H1 (cell line): ENCODE results near the gene DNAL1. TPM values are rescaled to one million over a fixed set of nuclear protein-coding genes. Genes with fewer than 3 reads are reported as not detected.

Source experiments
- CTCF ChIA-PET: fragments of 300-600 bp; sonication (Branson Sonifier 250); formaldehyde crosslinking; loops from one replicate; lab custom pipeline; 2021; ENCODE audit not compliant: partially characterized antibody; lab: Charles Lee
- POLR2A ChIA-PET: fragments of 300-600 bp; sonication (Branson Sonifier 250); formaldehyde crosslinking; loops from one replicate; lab custom pipeline; 2021; ENCODE audit warnings: inconsistent platforms; ENCODE audit not compliant: partially characterized antibody; lab: Charles Lee
- DNase-seq, 2 experiments: peaks; one replicate each; pipeline versions ENCODE4 v3.0.0 to v3.0.0-alpha.2; 2010 to 2022; ENCODE audit warnings: low spot score in 2 of 2, low read depth in 1 of 2, mixed read lengths in 1 of 2
- FAIRE-seq: peaks from 2 replicates; lab custom pipeline; 2011; peaks lifted over from hg19 to GRCh38; lab: Jason Lieb, UNC
- H2AFZ ChIP-seq: 2 replicates; pipeline ENCODE4 v1.8.1; 2012; ENCODE audit warnings: low read length, inconsistent platforms
- H2AK5ac ChIP-seq: 2 replicates; pipeline ENCODE4 v1.6.1; 2013; ENCODE audit warnings: low read depth, low read length
- H2BK120ac ChIP-seq: replicated peaks from 2 replicates; pipeline ENCODE3; 2013; ENCODE audit warnings: low read depth, low read length, inconsistent platforms
- H2BK12ac ChIP-seq: 2 replicates; pipeline ENCODE4 v1.6.1; 2013; ENCODE audit warnings: low read depth, low read length
- H2BK15ac ChIP-seq: 2 replicates; pipeline ENCODE4 v1.6.1; 2013; ENCODE audit warnings: low read length
- H2BK20ac ChIP-seq: 2 replicates; pipeline ENCODE4 v1.6.1; 2013; ENCODE audit warnings: low read length
- H2BK5ac ChIP-seq: 2 replicates; pipeline ENCODE4 v1.6.1; 2013; ENCODE audit warnings: low read depth, low read length
- H3K14ac ChIP-seq: 2 replicates; pipeline ENCODE4 v1.6.1; 2013; ENCODE audit warnings: inconsistent platforms; ENCODE audit not compliant: insufficient read length
- H3K18ac ChIP-seq: 2 replicates; pipeline ENCODE4 v1.6.1; 2013; ENCODE audit warnings: low read length; ENCODE audit errors: extremely low read depth
- H3K23ac ChIP-seq: 2 replicates; pipeline ENCODE4 v1.6.1; 2013; ENCODE audit warnings: inconsistent platforms; ENCODE audit not compliant: insufficient read length
- H3K23me2 ChIP-seq: 2 replicates; pipeline ENCODE4 v1.6.1; 2013; ENCODE audit warnings: low read depth, low read length
- H3K27ac ChIP-seq: 2 replicates; pipeline ENCODE4 v1.6.1; 2011; ENCODE audit warnings: low read depth, low read length, inconsistent platforms
- H3K27me3 ChIP-seq, 4 experiments: replicated peaks in 1 of 4; 1 replicate in 1 of 4; 2 replicates in 3 of 4; pipeline versions ENCODE4 v1.6.1 to v1.8.1; 2011 to 2013; ENCODE audit warnings: low read length in 3 of 4, mild to moderate bottlenecking in 3 of 4, inconsistent platforms in 2 of 4, mixed read lengths in 2 of 4, moderate library complexity in 1 of 4; ENCODE audit not compliant: control insufficient read depth in 3 of 4, insufficient read depth in 3 of 4; ENCODE audit errors: extremely low read depth in 1 of 4
- H3K36me3 ChIP-seq, 4 experiments: 2 replicates each; pipeline versions ENCODE4 v1.6.1 to v1.8.1; 2011 to 2013; ENCODE audit warnings: mild to moderate bottlenecking in 4 of 4, low read length in 3 of 4, moderate library complexity in 2 of 4, control low read depth in 1 of 4, inconsistent platforms in 1 of 4; ENCODE audit not compliant: insufficient read depth in 4 of 4, control insufficient read depth in 2 of 4
- H3K4ac ChIP-seq: replicated peaks from 2 replicates; pipeline ENCODE3; 2013; ENCODE audit warnings: low read length, low read depth, mixed read lengths, inconsistent platforms; ENCODE audit not compliant: insufficient read length
- H3K4me1 ChIP-seq, 4 experiments: replicated peaks in 1 of 4; 1 replicate in 1 of 4; 2 replicates in 3 of 4; pipeline versions ENCODE4 v1.6.1 to v1.8.1; 2011 to 2013; ENCODE audit warnings: low read length in 3 of 4, inconsistent platforms in 2 of 4, mixed read lengths in 1 of 4; ENCODE audit not compliant: insufficient read depth in 4 of 4, control insufficient read depth in 3 of 4
- H3K4me2 ChIP-seq, 2 experiments: 2 replicates each; pipeline versions ENCODE4 v1.6.1 to v1.8.1; 2011 to 2013; ENCODE audit warnings: low read depth in 2 of 2, low read length in 2 of 2, control low read depth in 1 of 2, inconsistent platforms in 1 of 2, mild to moderate bottlenecking in 1 of 2; ENCODE audit not compliant: insufficient read depth in 1 of 2
- H3K4me3 ChIP-seq, 4 experiments: fragments of 200-600, 300-600 bp in 1 of 4; sonication (generic), shearing (Covaris generic), sonication (Bioruptor Twin) in 1 of 4; 2 replicates each; pipeline versions ENCODE4 v1.5.1 to v1.8.1; 2011 to 2016; ENCODE audit warnings: low read length in 4 of 4, low read depth in 3 of 4, control low read depth in 2 of 4, inconsistent platforms in 2 of 4, mild to moderate bottlenecking in 2 of 4, mixed read lengths in 1 of 4, moderate library complexity in 1 of 4; ENCODE audit not compliant: insufficient read depth in 2 of 4; ENCODE audit errors: extremely low read depth in 1 of 4
- H3K56ac ChIP-seq: replicated peaks from 2 replicates; pipeline ENCODE3; 2013; ENCODE audit warnings: low read depth, mild to moderate bottlenecking, mixed read lengths, low read length, inconsistent platforms; ENCODE audit not compliant: insufficient read length
- H3K79me1 ChIP-seq: 2 replicates; pipeline ENCODE4 v1.6.1; 2013; ENCODE audit warnings: low read depth, low read length, control low read depth
- H3K79me2 ChIP-seq, 2 experiments: 2 replicates each; pipeline versions ENCODE4 v1.6.1 to v1.8.1; 2012 to 2013; ENCODE audit warnings: low read length in 2 of 2, mild to moderate bottlenecking in 2 of 2, inconsistent platforms in 1 of 2; ENCODE audit not compliant: insufficient read depth in 2 of 2, control insufficient read depth in 1 of 2
- H3K9ac ChIP-seq, 4 experiments: replicated peaks in 1 of 4; 1 replicate in 1 of 4; 2 replicates in 3 of 4; pipeline versions ENCODE4 v1.6.1 to v1.8.1; 2011 to 2013; ENCODE audit warnings: low read depth in 3 of 4, low read length in 3 of 4, control low read depth in 2 of 4, mild to moderate bottlenecking in 2 of 4, moderate library complexity in 2 of 4, inconsistent platforms in 1 of 4; ENCODE audit errors: extremely low read depth in 1 of 4
- H3K9me3 ChIP-seq, 2 experiments: 2 replicates each; pipeline versions ENCODE4 v1.6.1 to v1.8.1; 2012 to 2013; ENCODE audit warnings: mild to moderate bottlenecking in 2 of 2, moderate library complexity in 2 of 2, control low read depth in 1 of 2, inconsistent platforms in 1 of 2, low read depth in 1 of 2, low read length in 1 of 2, mixed read lengths in 1 of 2; ENCODE audit not compliant: insufficient read depth in 2 of 2
- H4K20me1 ChIP-seq, 2 experiments: replicated peaks in 1 of 2; 2 replicates each; pipeline versions ENCODE3 to v1.8.1; 2011 to 2013; ENCODE audit warnings: inconsistent platforms in 2 of 2, low read length in 2 of 2, mild to moderate bottlenecking in 1 of 2; ENCODE audit not compliant: insufficient read depth in 2 of 2, control insufficient read depth in 1 of 2
- H4K5ac ChIP-seq: 2 replicates; pipeline ENCODE4 v1.6.1; 2013; ENCODE audit warnings: low read length, low read depth, mixed read lengths, inconsistent platforms; ENCODE audit not compliant: insufficient read length
- H4K8ac ChIP-seq: 2 replicates; pipeline ENCODE4 v1.8.0; 2013; ENCODE audit warnings: mild to moderate bottlenecking, moderate library complexity, low read length, inconsistent platforms; ENCODE audit not compliant: insufficient read depth; ENCODE audit errors: extremely low read depth
- H4K91ac ChIP-seq: replicated peaks from 2 replicates; pipeline ENCODE3; 2013; ENCODE audit warnings: low read length, mixed read lengths, inconsistent platforms; ENCODE audit not compliant: insufficient read length
- ATF3 ChIP-seq: IDR thresholded peaks from 2 replicates; pipeline ENCODE4 v1.6.1; 2011; ENCODE audit warnings: low read depth, mild to moderate bottlenecking, low read length; ENCODE audit not compliant: insufficient read depth
- BRCA1 ChIP-seq: IDR thresholded peaks from 2 replicates; pipeline ENCODE4 v1.6.1; 2012; ENCODE audit warnings: low read depth, low read length, improper control_type of control experiment
- CBX8 ChIP-seq: fragments of 300-800, 300-1000 bp; sonication (generic); IDR thresholded peaks from 2 replicates; pipeline ENCODE4 v1.7.1; 2016; ENCODE audit warnings: low read depth, low read length, borderline replicate concordance
- EP300 ChIP-seq, 2 experiments: IDR thresholded peaks; 1 replicate in 1 of 2; 2 replicates in 1 of 2; pipeline ENCODE4 v1.6.1; 2011 to 2012; ENCODE audit warnings: low read depth in 2 of 2, low read length in 2 of 2, mild to moderate bottlenecking in 2 of 2, borderline replicate concordance in 1 of 2, inconsistent platforms in 1 of 2, moderate library complexity in 1 of 2
- KDM4A ChIP-seq: IDR thresholded peaks from one replicate; pipeline ENCODE4 v1.7.1; 2012; ENCODE audit warnings: low read depth, mild to moderate bottlenecking, moderate library complexity, low read length, inconsistent platforms; ENCODE audit not compliant: severe bottlenecking
- KDM5A ChIP-seq: fragments of 200-600 bp; IDR thresholded peaks from 2 replicates; pipeline ENCODE4 v1.7.1; 2012; ENCODE audit warnings: mild to moderate bottlenecking, low read length, inconsistent platforms, mixed read lengths
- NRF1 ChIP-seq: IDR thresholded peaks from 2 replicates; pipeline ENCODE4 v1.6.1; 2011; ENCODE audit warnings: mild to moderate bottlenecking, low read depth, low read length, improper control_type of control experiment
- SIN3A ChIP-seq, 2 experiments: IDR thresholded peaks in 1 of 2; conservative IDR thresholded peaks in 1 of 2; 2 replicates each; pipeline ENCODE4 v1.6.1; 2011 to 2012; ENCODE audit warnings: low read length in 2 of 2, improper control_type of control experiment in 1 of 2, low read depth in 1 of 2, mild to moderate bottlenecking in 1 of 2
- TBP ChIP-seq: IDR thresholded peaks from 2 replicates; pipeline ENCODE4 v1.6.1; 2011; ENCODE audit warnings: low read depth, low read length, improper control_type of control experiment
- ZNF274 ChIP-seq: IDR thresholded peaks from 2 replicates; pipeline ENCODE4 v1.7.0; 2012; ENCODE audit warnings: low read length, borderline replicate concordance; ENCODE audit errors: extremely low read depth
- polyA plus RNA-seq, 7 experiments: library from polyadenylated mRNA; depleted of rRNA in 3 of 7; stranded (reverse) in 5 of 7; unstranded in 2 of 7; fragments of >200 nt in 5 of 7; fragments of 200-250 nt in 2 of 7; gene quantifications; 1 replicate in 5 of 7; 2 replicates in 1 of 7; 4 replicates in 1 of 7; pipeline versions ENCODE4 v1.2.1 to v1.2.3, GENCODE V29; 2011 to 2013; ENCODE audit warnings: missing spikeins in 2 of 7, mixed read lengths in 2 of 7
- total RNA-seq: library from RNA; stranded (reverse); fragmentation: NEBNext Ultra II Directional; extraction: Animal tissue kit (Norgen Biotek cat#: 25700); gene quantifications from 2 replicates; pipeline ENCODE4 v1.2.1, GENCODE V29; 2021

Gene DNAL1
- total and polyA plus RNA-seq, 2 of the 8 experiments (the other 6 are each of a cell fraction or from before 2014, with no cell fraction given), result 2.8 to 16.8 TPM

GRCh38 chr14:73651005-73651404, 6.2 kb downstream of the DNAL1 start:
- TF ChIP-seq ZNF274, result no peak
- no peak for TF ChIP-seq TBP
- no peak for TF ChIP-seq KDM5A
- TF ChIP-seq CBX8, result no peak
- no peak for TF ChIP-seq NRF1
- no peak for TF ChIP-seq KDM4A
- TF ChIP-seq ATF3, result no peak
- no peak for TF ChIP-seq EP300 (IDR thresholded peaks at IDR 0.05; ENCODE audit: borderline replicate concordance in 1 of 2, low read depth in 2 of 2, low read length in 2 of 2)
- no peak for TF ChIP-seq BRCA1
- TF ChIP-seq SIN3A (conservative IDR thresholded peaks at IDR 0.05 in 1 of 2, IDR thresholded peaks at IDR 0.05 in 1 of 2; ENCODE audit: low read depth in 1 of 2, low read length in 2 of 2), result no peak
- TF ChIP-seq, all 59 proteins: peak for 0
- no peak for DNase-seq
- Histone ChIP-seq H4K20me1 (no peaks in the 10 kb centered on the region), H2AFZ (no peak overlapping the region), H3K36me3 (no peaks in the 10 kb centered on the region; a peak in 1 of 8 replicates), H3K27ac (no peak overlapping the region), H3K4me1 (no peaks in the 10 kb centered on the region), H2BK15ac (no peak overlapping the region), H3K56ac (no peak overlapping the region), H2BK120ac (no peak overlapping the region), H2BK5ac (no peak overlapping the region), H3K79me1 (0 out of 2 replicates have a peak, but pooled peaks cover 2% of the 10 kb centered on the region), H3K9ac (no peak overlapping the region), H3K18ac (no peak overlapping the region), H3K4ac (no peak overlapping the region), H3K4me2 (no peak overlapping the region), H4K91ac (no peak overlapping the region), H4K8ac (no peak overlapping the region), H3K14ac (no peak overlapping the region), H3K4me3 (no peak overlapping the region), H2AK5ac (no peak overlapping the region), H2BK12ac (no peak overlapping the region), H4K5ac (no peak overlapping the region), H2BK20ac (no peak overlapping the region), H3K9me3 (no peaks in the 10 kb centered on the region), H3K27me3 (no peaks in the 10 kb centered on the region), H3K79me2 (no peaks in the 10 kb centered on the region), H3K23ac (no peak overlapping the region), H3K23me2 (no peaks in the 10 kb centered on the region)
- POLR2A ChIA-PET, result interaction anchor here (0.9 kb wide), 1 partner anchor 18 kb away, joined by 3 read pairs; no protein-coding TSS in a partner anchor
- no peak for FAIRE-seq
- CTCF ChIA-PET, result interaction anchor here (0.8 kb wide), 1 partner anchor 23 kb away, joined by 3 read pairs; no protein-coding TSS in a partner anchor
